SK-N-SH treated with all-trans-retinoic acid at 6 μM for 48 hours (cell line): ENCODE data around the gene TBCE.

Experiments
- ATAC-seq: fragments of 200-7000 bp; cut with Tn5 transposase; 3 replicates; pipeline ENCODE4 v1.9.1; 2020; ENCODE audit warnings: mild to moderate bottlenecking, moderate library complexity
- ARNTL ChIP-seq: fragments of 450-650 bp; formaldehyde crosslinking; IDR thresholded peaks from 2 replicates; pipeline ENCODE4 v1.5.0; 2020; ENCODE audit warnings: low read depth, mild to moderate bottlenecking, moderate library complexity, borderline replicate concordance
- BACH2 ChIP-seq: fragments of 250-450 bp; sonication (Bioruptor Pico); IDR thresholded peaks from 2 replicates; pipeline ENCODE4 v1.9.0; 2021; ENCODE audit warnings: mild to moderate bottlenecking, borderline replicate concordance
- CSDC2 ChIP-seq: fragments of 250-450 bp; sonication (Bioruptor Pico); IDR thresholded peaks from 2 replicates; pipeline ENCODE4 v1.5.0; 2020; ENCODE audit warnings: mild to moderate bottlenecking, moderate library complexity
- ESRRG ChIP-seq: fragments of 250-450 bp; sonication (Bioruptor Pico); IDR thresholded peaks from 2 replicates; pipeline ENCODE4 v1.6.1; 2021; ENCODE audit warnings: mild to moderate bottlenecking
- GLIS3 ChIP-seq: fragments of 250-450 bp; sonication (Bioruptor Pico); IDR thresholded peaks from 2 replicates; pipeline ENCODE4 v1.5.0; 2020; ENCODE audit warnings: mild to moderate bottlenecking, moderate library complexity
- ISL1 ChIP-seq: fragments of 250-450 bp; sonication (Bioruptor Pico); IDR thresholded peaks from 2 replicates; pipeline ENCODE4 v2.1.2; 2022; ENCODE audit warnings: mild to moderate bottlenecking, moderate library complexity
- OSR1 ChIP-seq: fragments of 250-450 bp; sonication (Bioruptor Pico); IDR thresholded peaks from 2 replicates; pipeline ENCODE4 v1.8.0; 2022; ENCODE audit warnings: moderate library complexity, mild to moderate bottlenecking, inconsistent platforms
- PPARA ChIP-seq: fragments of 250-450 bp; sonication (Bioruptor Pico); IDR thresholded peaks from 2 replicates; pipeline ENCODE4 v1.5.0; 2020; ENCODE audit warnings: mild to moderate bottlenecking, borderline replicate concordance
- RARB ChIP-seq: fragments of 250-450 bp; sonication (Bioruptor Pico); IDR thresholded peaks from 2 replicates; pipeline ENCODE4 v1.8.0; 2021; ENCODE audit warnings: mild to moderate bottlenecking, moderate library complexity
- SNAI2 ChIP-seq: fragments of 250-450 bp; sonication (Bioruptor Pico); IDR thresholded peaks from 2 replicates; pipeline ENCODE4 v1.5.0; 2020; ENCODE audit warnings: mild to moderate bottlenecking, moderate library complexity
- TCF4 ChIP-seq: fragments of 250-450 bp; sonication (Bioruptor Pico); IDR thresholded peaks from 2 replicates; pipeline ENCODE4 v1.8.0; 2021; ENCODE audit warnings: mild to moderate bottlenecking, moderate library complexity, borderline replicate concordance
- TOX ChIP-seq: fragments of 250-450 bp; sonication (Bioruptor Pico); IDR thresholded peaks from 2 replicates; pipeline ENCODE4 v1.8.0; 2021; ENCODE audit warnings: mild to moderate bottlenecking, moderate library complexity, borderline replicate concordance
- ZC3H10 ChIP-seq: fragments of 250-450 bp; sonication (Bioruptor Pico); IDR thresholded peaks from 2 replicates; pipeline ENCODE4 v1.5.1; 2021; ENCODE audit warnings: mild to moderate bottlenecking, moderate library complexity
- ZFP30 ChIP-seq: fragments of 450-650 bp; formaldehyde crosslinking; IDR thresholded peaks from 2 replicates; pipeline ENCODE4 v1.5.0; 2022; ENCODE audit warnings: mild to moderate bottlenecking, moderate library complexity
- ZNF70 ChIP-seq: fragments of 450-650 bp; formaldehyde crosslinking; IDR thresholded peaks from 2 replicates; pipeline ENCODE4 v1.5.0; 2020; ENCODE audit warnings: mild to moderate bottlenecking, moderate library complexity
- ZNF8 ChIP-seq: fragments of 450-650 bp; formaldehyde crosslinking; IDR thresholded peaks from 2 replicates; pipeline ENCODE4 v1.5.0; 2020; ENCODE audit warnings: mild to moderate bottlenecking, moderate library complexity
- TF ChIP-seq, protein P1 (sequence below): fragments of 250-450 bp; sonication (Bioruptor Pico); IDR thresholded peaks from 2 replicates; pipeline ENCODE4 v1.8.0; 2020; ENCODE audit warnings: mild to moderate bottlenecking, moderate library complexity, borderline replicate concordance
- TF ChIP-seq, protein P2 (sequence below): fragments of 250-450 bp; sonication (Bioruptor Pico); IDR thresholded peaks from 2 replicates; pipeline ENCODE4 v1.8.0; 2021; ENCODE audit warnings: low read depth, mild to moderate bottlenecking, moderate library complexity, borderline replicate concordance
- TF ChIP-seq, protein P3 (sequence below): fragments of 250-450 bp; sonication (Bioruptor Pico); IDR thresholded peaks from 2 replicates; pipeline ENCODE4 v1.5.0; 2020; ENCODE audit warnings: mild to moderate bottlenecking, moderate library complexity
- TF ChIP-seq, protein P4 (sequence below): fragments of 250-450 bp; sonication (Bioruptor Pico); IDR thresholded peaks from 2 replicates; pipeline ENCODE4 v1.5.1; 2020; ENCODE audit warnings: low read depth, mild to moderate bottlenecking, moderate library complexity
- TF ChIP-seq, protein P5 (sequence below): fragments of 250-450 bp; sonication (Bioruptor Pico); IDR thresholded peaks from 2 replicates; pipeline ENCODE4 v1.5.1; 2021; ENCODE audit warnings: mild to moderate bottlenecking, moderate library complexity

Gene TBCE

DNA sequence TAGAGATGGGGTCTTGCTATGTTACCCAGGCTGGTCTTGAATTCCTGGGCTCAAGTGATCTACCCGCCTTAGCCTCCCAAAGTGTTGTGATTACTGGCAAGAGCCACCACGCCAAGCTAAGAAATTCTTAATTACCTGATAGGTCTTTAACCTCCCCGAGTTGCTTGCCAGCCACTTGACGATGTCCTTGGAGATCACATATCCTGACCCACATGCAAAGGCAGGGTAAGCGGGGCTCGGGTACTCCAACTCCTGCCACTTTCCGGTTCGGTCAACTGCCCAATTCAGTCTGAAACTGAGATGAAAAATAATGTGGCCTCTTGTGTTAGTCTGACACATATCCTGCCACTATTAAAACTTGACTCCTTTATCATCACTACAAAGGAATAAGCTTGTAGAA, 86.8 kb downstream of the TBCE start:
- ATAC-seq = no peak
- TF ChIP-seq, protein P1, sequence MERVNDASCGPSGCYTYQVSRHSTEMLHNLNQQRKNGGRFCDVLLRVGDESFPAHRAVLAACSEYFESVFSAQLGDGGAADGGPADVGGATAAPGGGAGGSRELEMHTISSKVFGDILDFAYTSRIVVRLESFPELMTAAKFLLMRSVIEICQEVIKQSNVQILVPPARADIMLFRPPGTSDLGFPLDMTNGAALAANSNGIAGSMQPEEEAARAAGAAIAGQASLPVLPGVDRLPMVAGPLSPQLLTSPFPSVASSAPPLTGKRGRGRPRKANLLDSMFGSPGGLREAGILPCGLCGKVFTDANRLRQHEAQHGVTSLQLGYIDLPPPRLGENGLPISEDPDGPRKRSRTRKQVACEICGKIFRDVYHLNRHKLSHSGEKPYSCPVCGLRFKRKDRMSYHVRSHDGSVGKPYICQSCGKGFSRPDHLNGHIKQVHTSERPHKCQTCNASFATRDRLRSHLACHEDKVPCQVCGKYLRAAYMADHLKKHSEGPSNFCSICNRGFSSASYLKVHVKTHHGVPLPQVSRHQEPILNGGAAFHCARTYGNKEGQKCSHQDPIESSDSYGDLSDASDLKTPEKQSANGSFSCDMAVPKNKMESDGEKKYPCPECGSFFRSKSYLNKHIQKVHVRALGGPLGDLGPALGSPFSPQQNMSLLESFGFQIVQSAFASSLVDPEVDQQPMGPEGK (CRISPR knock-in tag) = no peak
- TF ChIP-seq PPARA (CRISPR knock-in tag) (no peak), TOX (CRISPR knock-in tag) (no peak), ISL1 (CRISPR knock-in tag) (no peak), TCF4 (CRISPR knock-in tag) (no peak), ZC3H10 (CRISPR knock-in tag) (no peak), BACH2 (CRISPR knock-in tag) (no peak), ESRRG (CRISPR knock-in tag) (no peak), OSR1 (CRISPR knock-in tag) (no peak), GLIS3 (CRISPR knock-in tag) (no peak), RARB (no peak), ZNF70 (CRISPR knock-in tag) (no peak), ARNTL (no peak), CSDC2 (CRISPR knock-in tag) (no peak)
- TF ChIP-seq, protein P2, sequence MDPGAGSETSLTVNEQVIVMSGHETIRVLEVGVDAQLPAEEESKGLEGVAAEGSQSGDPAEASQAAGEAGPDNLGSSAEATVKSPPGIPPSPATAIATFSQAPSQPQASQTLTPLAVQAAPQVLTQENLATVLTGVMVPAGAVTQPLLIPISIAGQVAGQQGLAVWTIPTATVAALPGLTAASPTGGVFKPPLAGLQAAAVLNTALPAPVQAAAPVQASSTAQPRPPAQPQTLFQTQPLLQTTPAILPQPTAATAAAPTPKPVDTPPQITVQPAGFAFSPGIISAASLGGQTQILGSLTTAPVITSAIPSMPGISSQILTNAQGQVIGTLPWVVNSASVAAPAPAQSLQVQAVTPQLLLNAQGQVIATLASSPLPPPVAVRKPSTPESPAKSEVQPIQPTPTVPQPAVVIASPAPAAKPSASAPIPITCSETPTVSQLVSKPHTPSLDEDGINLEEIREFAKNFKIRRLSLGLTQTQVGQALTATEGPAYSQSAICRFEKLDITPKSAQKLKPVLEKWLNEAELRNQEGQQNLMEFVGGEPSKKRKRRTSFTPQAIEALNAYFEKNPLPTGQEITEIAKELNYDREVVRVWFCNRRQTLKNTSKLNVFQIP (CRISPR knock-in tag) = no peak
- TF ChIP-seq, protein P3, sequence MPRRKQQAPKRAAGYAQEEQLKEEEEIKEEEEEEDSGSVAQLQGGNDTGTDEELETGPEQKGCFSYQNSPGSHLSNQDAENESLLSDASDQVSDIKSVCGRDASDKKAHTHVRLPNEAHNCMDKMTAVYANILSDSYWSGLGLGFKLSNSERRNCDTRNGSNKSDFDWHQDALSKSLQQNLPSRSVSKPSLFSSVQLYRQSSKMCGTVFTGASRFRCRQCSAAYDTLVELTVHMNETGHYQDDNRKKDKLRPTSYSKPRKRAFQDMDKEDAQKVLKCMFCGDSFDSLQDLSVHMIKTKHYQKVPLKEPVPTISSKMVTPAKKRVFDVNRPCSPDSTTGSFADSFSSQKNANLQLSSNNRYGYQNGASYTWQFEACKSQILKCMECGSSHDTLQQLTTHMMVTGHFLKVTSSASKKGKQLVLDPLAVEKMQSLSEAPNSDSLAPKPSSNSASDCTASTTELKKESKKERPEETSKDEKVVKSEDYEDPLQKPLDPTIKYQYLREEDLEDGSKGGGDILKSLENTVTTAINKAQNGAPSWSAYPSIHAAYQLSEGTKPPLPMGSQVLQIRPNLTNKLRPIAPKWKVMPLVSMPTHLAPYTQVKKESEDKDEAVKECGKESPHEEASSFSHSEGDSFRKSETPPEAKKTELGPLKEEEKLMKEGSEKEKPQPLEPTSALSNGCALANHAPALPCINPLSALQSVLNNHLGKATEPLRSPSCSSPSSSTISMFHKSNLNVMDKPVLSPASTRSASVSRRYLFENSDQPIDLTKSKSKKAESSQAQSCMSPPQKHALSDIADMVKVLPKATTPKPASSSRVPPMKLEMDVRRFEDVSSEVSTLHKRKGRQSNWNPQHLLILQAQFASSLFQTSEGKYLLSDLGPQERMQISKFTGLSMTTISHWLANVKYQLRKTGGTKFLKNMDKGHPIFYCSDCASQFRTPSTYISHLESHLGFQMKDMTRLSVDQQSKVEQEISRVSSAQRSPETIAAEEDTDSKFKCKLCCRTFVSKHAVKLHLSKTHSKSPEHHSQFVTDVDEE = no peak
- TF ChIP-seq, protein P4, sequence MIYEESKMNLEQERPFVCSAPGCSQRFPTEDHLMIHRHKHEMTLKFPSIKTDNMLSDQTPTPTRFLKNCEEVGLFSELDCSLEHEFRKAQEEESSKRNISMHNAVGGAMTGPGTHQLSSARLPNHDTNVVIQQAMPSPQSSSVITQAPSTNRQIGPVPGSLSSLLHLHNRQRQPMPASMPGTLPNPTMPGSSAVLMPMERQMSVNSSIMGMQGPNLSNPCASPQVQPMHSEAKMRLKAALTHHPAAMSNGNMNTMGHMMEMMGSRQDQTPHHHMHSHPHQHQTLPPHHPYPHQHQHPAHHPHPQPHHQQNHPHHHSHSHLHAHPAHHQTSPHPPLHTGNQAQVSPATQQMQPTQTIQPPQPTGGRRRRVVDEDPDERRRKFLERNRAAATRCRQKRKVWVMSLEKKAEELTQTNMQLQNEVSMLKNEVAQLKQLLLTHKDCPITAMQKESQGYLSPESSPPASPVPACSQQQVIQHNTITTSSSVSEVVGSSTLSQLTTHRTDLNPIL (CRISPR knock-in tag) = no peak
- TF ChIP-seq, protein P5, sequence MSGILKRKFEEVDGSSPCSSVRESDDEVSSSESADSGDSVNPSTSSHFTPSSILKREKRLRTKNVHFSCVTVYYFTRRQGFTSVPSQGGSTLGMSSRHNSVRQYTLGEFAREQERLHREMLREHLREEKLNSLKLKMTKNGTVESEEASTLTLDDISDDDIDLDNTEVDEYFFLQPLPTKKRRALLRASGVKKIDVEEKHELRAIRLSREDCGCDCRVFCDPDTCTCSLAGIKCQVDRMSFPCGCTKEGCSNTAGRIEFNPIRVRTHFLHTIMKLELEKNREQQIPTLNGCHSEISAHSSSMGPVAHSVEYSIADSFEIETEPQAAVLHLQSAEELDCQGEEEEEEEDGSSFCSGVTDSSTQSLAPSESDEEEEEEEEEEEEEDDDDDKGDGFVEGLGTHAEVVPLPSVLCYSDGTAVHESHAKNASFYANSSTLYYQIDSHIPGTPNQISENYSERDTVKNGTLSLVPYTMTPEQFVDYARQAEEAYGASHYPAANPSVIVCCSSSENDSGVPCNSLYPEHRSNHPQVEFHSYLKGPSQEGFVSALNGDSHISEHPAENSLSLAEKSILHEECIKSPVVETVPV = no peak

DNA sequence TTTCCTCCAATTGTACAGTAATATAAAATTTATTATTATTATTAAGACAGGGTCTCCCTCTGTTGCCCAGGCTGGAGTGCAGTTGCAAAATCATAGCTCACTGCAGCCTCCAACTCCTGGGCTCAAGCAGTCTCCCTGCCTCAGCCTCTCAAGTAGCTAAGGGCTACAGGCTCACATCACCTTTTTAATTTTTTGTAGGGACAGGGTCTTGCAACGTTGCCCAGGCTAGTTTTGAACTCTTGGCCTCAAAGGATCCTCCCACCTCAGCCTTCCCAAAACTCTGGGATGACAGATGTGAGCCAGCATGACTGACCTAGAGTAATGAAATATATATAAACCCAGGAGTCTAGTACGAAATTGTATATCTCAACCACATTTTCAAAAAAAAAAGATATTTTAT, 87.9 kb downstream of the TBCE start:
- no peak for ATAC-seq
- TF ChIP-seq ZNF70 (CRISPR knock-in tag) (no peak), OSR1 (CRISPR knock-in tag) (no peak), ZNF8 (no peak), GLIS3 (CRISPR knock-in tag) (no peak), ARNTL (no peak), PPARA (CRISPR knock-in tag) (no peak), ZFP30 (no peak), ISL1 (CRISPR knock-in tag) (no peak), SNAI2 (no peak), BACH2 (CRISPR knock-in tag) (no peak), TCF4 (CRISPR knock-in tag) (no peak)
- TF ChIP-seq, protein P1 (CRISPR knock-in tag) = no peak
- TF ChIP-seq, protein P3 = no peak
- TF ChIP-seq, protein P5 = no peak
- TF ChIP-seq, protein P2 (CRISPR knock-in tag) = no peak
